Bronchial epithelial cell (primary cell): ENCODE data around the gene ZFYVE19. TPM values are rescaled to one million over a fixed set of nuclear protein-coding genes. Genes with fewer than 3 reads are reported as not detected.

ENCODE experiments used
- DNase-seq: peaks from one replicate; pipeline ENCODE4 v3.0.0-alpha.2; 2010; ENCODE audit warnings: low read depth
- FAIRE-seq: peaks from 2 replicates; lab custom pipeline; 2011; peaks lifted over from hg19 to GRCh38; lab: Jason Lieb, UNC
- H3K27me3 ChIP-seq: 2 replicates; pipeline ENCODE4 v1.5.1; 2011; ENCODE audit warnings: low read length; ENCODE audit not compliant: control insufficient read depth, insufficient read depth
- H3K36me3 ChIP-seq: 2 replicates; pipeline ENCODE4 v1.5.1; 2011; ENCODE audit warnings: low read length; ENCODE audit not compliant: control insufficient read depth, insufficient read depth
- H3K4me3 ChIP-seq: 2 replicates; pipeline ENCODE4 v1.5.1; 2011; ENCODE audit warnings: mild to moderate bottlenecking, low read depth, low read length, control low read depth
- CTCF ChIP-seq: IDR thresholded peaks from 2 replicates; pipeline ENCODE4 v1.5.1; 2011; ENCODE audit warnings: mild to moderate bottlenecking, moderate library complexity, low read length, control low read depth, inconsistent platforms; ENCODE audit not compliant: insufficient read depth, severe bottlenecking
- total RNA-seq: library from RNA; depleted of rRNA; stranded (reverse); fragments of >200 nt; gene quantifications from 2 replicates; pipeline ENCODE4 v1.2.1, GENCODE V29; 2014

The ZFYVE19 gene
- total RNA-seq, 1 donor from 2014 or later: 34.0 TPM

- no peak for TF ChIP-seq CTCF
- no peaks in the 10 kb centered on the region for H3K27me3 ChIP-seq
- H3K36me3 ChIP-seq: no peaks in the 10 kb centered on the region
- FAIRE-seq (no peak), DNase-seq (no peak)
- H3K4me3 ChIP-seq: no peak overlapping the region
Observed at GRCh38 chr15:40831861-40832260, 25.0 kb downstream of the ZFYVE19 start.

GRCh38 chr15:40832903-40833302 lies 26.0 kb downstream of the ZFYVE19 start:
- no peak overlapping the region for H3K4me3 ChIP-seq
- no peak for TF ChIP-seq CTCF
- no peak for DNase-seq
- no peaks in the 10 kb centered on the region for H3K27me3 ChIP-seq
- H3K36me3 ChIP-seq: no peaks in the 10 kb centered on the region
- no peak for FAIRE-seq

- Histone ChIP-seq H3K36me3 (no peaks in the 10 kb centered on the region), H3K27me3 (no peaks in the 10 kb centered on the region), H3K4me3 (no peak overlapping the region)
- TF ChIP-seq CTCF: no peak
- no peak for DNase-seq
- FAIRE-seq: no peak
Observed at GRCh38 chr15:40836020-40836419, 29.1 kb downstream of the ZFYVE19 start.

GRCh38 chr15:40838756-40839155 lies 31.9 kb downstream of the ZFYVE19 start:
- Histone ChIP-seq H3K27me3 (no peaks in the 10 kb centered on the region), H3K4me3 (no peak overlapping the region), H3K36me3 (no peaks in the 10 kb centered on the region)
- TF ChIP-seq CTCF: no peak
- DNase-seq (no peak), FAIRE-seq (no peak)

GRCh38 chr15:40841741-40842140 lies 34.9 kb downstream of the ZFYVE19 start:
- Histone ChIP-seq H3K27me3 (no peaks in the 10 kb centered on the region), H3K36me3 (peaks cover 1% of the 10 kb centered on the region), H3K4me3 (no peak overlapping the region)
- FAIRE-seq (no peak), DNase-seq (no peak)
- TF ChIP-seq CTCF: no peak

GRCh38 chr15:40843261-40843884 lies 36.5 kb downstream of the ZFYVE19 start:
- no peak for FAIRE-seq
- DNase-seq: no peak
- Histone ChIP-seq H3K27me3 (no peaks in the 10 kb centered on the region), H3K36me3 (peaks cover 6% of the 10 kb centered on the region), H3K4me3 (peak overlapping the region; percentile 91)
- no peak for TF ChIP-seq CTCF
